GM12878 (cell line): ENCODE data around the gene SSH2. TPM values are rescaled to one million over a fixed set of nuclear protein-coding genes. Genes with fewer than 3 reads are reported as not detected.

ENCODE experiments used
- ATAC-seq: fragments of 200-7000 bp; cut with Tn5 transposase; 3 replicates; pipeline ENCODE4 v1.9.1; 2020; ENCODE audit warnings: mild to moderate bottlenecking, moderate library complexity
- BruUV-seq: library from RNA; stranded (reverse); fragments of 400-500 nt; replicated peaks from 2 replicates; lab custom pipeline; 2021; lab: Mats Ljungman, UMichigan
- CTCF ChIA-PET: fragments of 300-600 bp; sonication (Branson Sonifier 250); formaldehyde crosslinking; extraction: SDS; loops from one replicate; lab custom pipeline; 2021; ENCODE audit warnings: inconsistent platforms; lab: Yijun Ruan, JAX
- POLR2A ChIA-PET: fragments of 350-600 bp; formaldehyde crosslinking; extraction: SDS; loops from one replicate; lab custom pipeline; 2021; ENCODE audit warnings: inconsistent platforms; lab: Charles Lee
- RAD21 ChIA-PET: fragments of 300-600 bp; sonication (Branson Sonifier 250); formaldehyde crosslinking; loops from one replicate; lab custom pipeline; 2023; ENCODE audit warnings: antibody characterized with exemption; ENCODE audit not compliant: unreplicated experiment; lab: Charles Lee
- SMC1A ChIA-PET: fragments of 300-600 bp; sonication (Branson Sonifier 250); formaldehyde crosslinking; loops from one replicate; lab custom pipeline; 2023; ENCODE audit not compliant: unreplicated experiment, uncharacterized antibody; lab: Charles Lee
- DNase-seq: peaks from one replicate; pipeline ENCODE4 v3.0.0-alpha.2; 2011; ENCODE audit warnings: low read depth, low spot score
- FAIRE-seq: peaks from 3 replicates; lab custom pipeline; 2011; peaks lifted over from hg19 to GRCh38; lab: Jason Lieb, UNC
- H2AFZ ChIP-seq: 2 replicates; pipeline ENCODE4 v1.6.0; 2011; ENCODE audit warnings: low read depth, low read length, control low read depth; ENCODE audit not compliant: control insufficient read depth
- H3K27ac ChIP-seq: 2 replicates; pipeline ENCODE4 v1.5.1; 2011; ENCODE audit warnings: control low read depth; ENCODE audit not compliant: control insufficient read depth, insufficient read depth
- H3K27me3 ChIP-seq, 2 experiments: replicated peaks in 1 of 2; 2 replicates each; pipeline versions ENCODE4 v1.6.0 to v1.6.1; 2011; ENCODE audit warnings: low read length in 1 of 2; ENCODE audit not compliant: control insufficient read depth in 2 of 2, insufficient read depth in 2 of 2
- H3K36me3 ChIP-seq, 2 experiments: 2 replicates each; pipeline ENCODE4 v1.5.1; 2011; ENCODE audit warnings: low read length in 1 of 2; ENCODE audit not compliant: control insufficient read depth in 2 of 2, insufficient read depth in 2 of 2
- H3K4me1 ChIP-seq: 2 replicates; pipeline ENCODE4 v1.6.1; 2011; ENCODE audit warnings: mild to moderate bottlenecking, low read length, moderate library complexity, mixed read lengths; ENCODE audit not compliant: control insufficient read depth, insufficient read depth
- H3K4me2 ChIP-seq: 2 replicates; pipeline ENCODE4 v1.6.0; 2011; ENCODE audit warnings: control low read depth; ENCODE audit not compliant: control insufficient read depth, insufficient read depth
- H3K4me3 ChIP-seq: fragments of 200-600 bp; sonication (generic); 2 replicates; pipeline ENCODE4 v1.5.1; 2016
- H3K79me2 ChIP-seq: 2 replicates; pipeline ENCODE4 v1.6.0; 2011; ENCODE audit warnings: low read length; ENCODE audit not compliant: control insufficient read depth, insufficient read depth
- H3K9ac ChIP-seq: 2 replicates; pipeline ENCODE4 v1.8.0; 2011; ENCODE audit warnings: low read length, control low read depth, mixed read lengths; ENCODE audit not compliant: control insufficient read depth, insufficient read depth
- H3K9me3 ChIP-seq: replicated peaks from 3 replicates; pipeline ENCODE4 v1.5.1; 2011; ENCODE audit warnings: mild to moderate bottlenecking, low read length; ENCODE audit not compliant: control insufficient read depth, insufficient read depth
- H4K20me1 ChIP-seq: 2 replicates; pipeline ENCODE4 v1.6.0; 2011; ENCODE audit not compliant: control insufficient read depth, insufficient read depth
- ATF7 ChIP-seq: fragments of 450-650 bp; IDR thresholded peaks from 2 replicates; pipeline ENCODE4 v1.6.1; 2016; ENCODE audit warnings: low read depth, mild to moderate bottlenecking
- BCL11A ChIP-seq: IDR thresholded peaks from 2 replicates; pipeline ENCODE4 v1.6.1; 2011; ENCODE audit warnings: low read depth, low read length
- CREB1 ChIP-seq: IDR thresholded peaks from 2 replicates; pipeline ENCODE4 v1.6.1; 2012; ENCODE audit warnings: low read depth, mild to moderate bottlenecking, inconsistent platforms
- ETV6 ChIP-seq, 2 experiments: fragments of 450-650 bp in 1 of 2; IDR thresholded peaks in 1 of 2; conservative IDR thresholded peaks in 1 of 2; 2 replicates each; pipeline ENCODE4 v1.6.1; 2014; ENCODE audit warnings: antibody characterized with exemption in 1 of 2, borderline replicate concordance in 1 of 2, low read depth in 1 of 2, mild to moderate bottlenecking in 1 of 2, moderate library complexity in 1 of 2
- GABPA ChIP-seq: IDR thresholded peaks from 2 replicates; pipeline ENCODE4 v1.6.1; 2014; ENCODE audit warnings: antibody characterized with exemption, low read depth, mild to moderate bottlenecking, inconsistent platforms
- IKZF1 ChIP-seq: fragments of 450-650 bp; conservative IDR thresholded peaks from 2 replicates; pipeline ENCODE4 v1.6.1; 2017; ENCODE audit warnings: antibody characterized with exemption, mild to moderate bottlenecking
- IKZF2 ChIP-seq, 2 experiments: fragments of 450-650 bp; IDR thresholded peaks; 2 replicates each; pipeline ENCODE4 v1.6.1; 2017; ENCODE audit warnings: mild to moderate bottlenecking in 2 of 2, moderate library complexity in 2 of 2
- NFIC ChIP-seq: IDR thresholded peaks from 2 replicates; pipeline ENCODE4 v1.6.1; 2012; ENCODE audit warnings: low read depth, mild to moderate bottlenecking, inconsistent platforms, low read length, moderate library complexity
- PML ChIP-seq: IDR thresholded peaks from 2 replicates; pipeline ENCODE4 v1.6.1; 2012; ENCODE audit warnings: low read length, inconsistent platforms
- SPI1 ChIP-seq: IDR thresholded peaks from 2 replicates; pipeline ENCODE4 v1.6.1; 2011; ENCODE audit warnings: low read depth, mild to moderate bottlenecking, low read length, moderate library complexity, borderline replicate concordance; ENCODE audit not compliant: insufficient read depth
- TCF12 ChIP-seq: IDR thresholded peaks from 2 replicates; pipeline ENCODE4 v1.6.1; 2011; ENCODE audit warnings: low read depth, mild to moderate bottlenecking, low read length
- ZBTB11 ChIP-seq: fragments of 450-650 bp; formaldehyde crosslinking; IDR thresholded peaks from 2 replicates; pipeline ENCODE4 v1.5.0; 2022; ENCODE audit warnings: mild to moderate bottlenecking, missing genetic modification characterization
- ZBTB40 ChIP-seq: fragments of 450-650 bp; IDR thresholded peaks from 2 replicates; pipeline ENCODE4 v1.6.1; 2016; ENCODE audit warnings: mild to moderate bottlenecking, moderate library complexity, borderline replicate concordance
- WGBS: methylation state at CpG from one replicate; pipeline ENCODE4 v1.1.6; 2016; ENCODE audit warnings: low lambda C conversion rate; ENCODE audit not compliant: insufficient replicate concordance, insufficient coverage; ENCODE audit errors: missing lambda C conversion rate; 5-methylcytosine and 5-hydroxymethylcytosine counted together
- in situ Hi-C: fragments of 300-500 bp; cut with MboI; formaldehyde crosslinking; loops from 9 replicates; pipeline ENCODE4 v1.14.3; 2018; ENCODE audit warnings: mixed read lengths
- intact Hi-C: fragments of 100-400 bp; cut with micrococcal nuclease; formaldehyde crosslinking; loops from one replicate; pipeline ENCODE4 v1.14.2; 2022; ENCODE audit not compliant: unreplicated experiment
- polyA plus RNA-seq, 11 experiments: library from polyadenylated mRNA; depleted of rRNA in 4 of 11; unstranded in 6 of 11; stranded (reverse) in 5 of 11; fragments of >200 nt; fragmentation: Nextera tagmentation in 4 of 11; fragmentation: Illumina TruSeq in 1 of 11; extraction: Ambion mirVana in 4 of 11; extraction: Trizol in 1 of 11; gene quantifications; 1 replicate in 1 of 11; 2 replicates in 10 of 11; pipeline versions ENCODE4 v1.2.1 to v1.2.3, GENCODE V29; 2011 to 2016; ENCODE audit warnings: inconsistent platforms in 2 of 11, missing spikeins in 2 of 11, low read depth in 1 of 11
- total RNA-seq, 4 experiments: library from RNA; depleted of rRNA in 3 of 4; stranded (reverse); fragments of >200 nt in 3 of 4; fragmentation: Illumina TruSeq in 1 of 4; extraction: Trizol in 1 of 4; gene quantifications; 2 replicates each; pipeline versions ENCODE4 v1.2.1 to v1.2.3, GENCODE V29; 2013 to 2021

Gene SSH2
- total and polyA plus RNA-seq, 10 of the 15 experiments (the other 5 are each of a cell fraction or from before 2014, with no cell fraction given): 9.3 to 65.9 (median 34.0) TPM

GRCh38 chr17:29726715-29727252, 203.2 kb downstream of the SSH2 start:
- Histone ChIP-seq H3K27ac (peak overlapping the region; percentile 85), H3K4me3 (no peak overlapping the region), H2AFZ (peak overlapping the region; percentile 47; the same call in 1 of the 2 replicates), H3K27me3 (no peaks in the 10 kb centered on the region), H3K9me3 (peaks cover 8% of the 10 kb centered on the region), H3K36me3 (no peaks in the 10 kb centered on the region), H3K9ac (peak overlapping the region; percentile 32), H3K79me2 (peaks cover 60% of the 10 kb centered on the region), H3K4me2 (peak overlapping the region; percentile 62), H3K4me1 (peaks cover 38% of the 10 kb centered on the region), H4K20me1 (no peaks in the 10 kb centered on the region)
- ChIA-PET POLR2A (interaction anchor here (0.5 to 2.1 kb wide), 5 partner anchors 19 to 72 kb away, joined by 3 to 12 read pairs (median 5); no protein-coding TSS in a partner anchor), CTCF (interaction anchor here (1.0 to 2.3 kb wide), 7 partner anchors 10 to 109 kb away, joined by 3 to 8 read pairs (median 4); no protein-coding TSS in a partner anchor), SMC1A (interaction anchor here (0.7 to 10.9 kb wide), 10 partner anchors 9 to 64 kb away, joined by 3 to 297 read pairs (median 5); no protein-coding TSS in a partner anchor), RAD21 (interaction anchor here (0.9 to 2.3 kb wide), 10 partner anchors 14 to 204 kb away, joined by 3 to 8 read pairs (median 4); no protein-coding TSS in a partner anchor)
- intact Hi-C loops (no loop called here), in situ Hi-C loops (no loop called here)
- 31% methylated on average over 2 of the region's 2 CpGs for WGBS
- ATAC-seq (peak; percentile 48), FAIRE-seq (peak; percentile 80), DNase-seq (peak; percentile 55)
- TSS peak; percentile 5 for BruUV-seq
- TF ChIP-seq NFIC (0 out of 2 replicates have a peak, but pooled peaks have one; percentile 34), TCF12 (0 out of 2 replicates have a peak, but pooled peaks have one; percentile 21), IKZF2 (IDR thresholded peaks at IDR 0.05) (peak in 1 of 2 experiments; percentile 29; a peak in 1 of 4 replicates), ZBTB11 (CRISPR knock-in tag) (no peak), ZBTB40 (peak; percentile 50; the same call in 1 of the 2 replicates), CREB1 (peak; percentile 56), BCL11A (no peak), PML (peak; percentile 26; the same call in 1 of the 2 replicates), GABPA (peak; percentile 74), IKZF1 (no peak; the same call in 1 of the 2 replicates), SPI1 (peak; percentile 50; the same call in 1 of the 2 replicates), ATF7 (peak; percentile 46; the same call in 1 of the 2 replicates), ETV6 (conservative IDR thresholded peaks at IDR 0.05 in 1 of 2, IDR thresholded peaks at IDR 0.05 in 1 of 2; ENCODE audit: borderline replicate concordance in 1 of 2, low read depth in 1 of 2) (peak in 1 of 2 experiments; percentile 69; a peak in 1 of 4 replicates)
